HG03460 (cell line): Measurements from ENCODE around the gene NR2F1-AS1.

Experiments
- ATAC-seq: cut with Tn5 transposase; IDR thresholded peaks from one replicate; pipeline ENCODE4 v1.9.1; 2021; ENCODE audit not compliant: unreplicated experiment

The NR2F1-AS1 gene

GRCh38 chr5:93578813-93579691 lies 2.0 kb downstream of the NR2F1-AS1 start:
- ATAC-seq = no peak

GRCh38 chr5:93577854-93578812 lies 2.9 kb downstream of the NR2F1-AS1 start:
- no peak for ATAC-seq

GRCh38 chr5:93576994-93577853 lies 3.8 kb downstream of the NR2F1-AS1 start:
- ATAC-seq = no peak

- no peak for ATAC-seq
Observed at GRCh38 chr5:93575461-93576414, 5.3 kb downstream of the NR2F1-AS1 start.

- ATAC-seq = no peak
Observed at GRCh38 chr5:93574491-93575305, 6.3 kb downstream of the NR2F1-AS1 start.

GRCh38 chr5:93573354-93574351 lies 7.4 kb downstream of the NR2F1-AS1 start:
- ATAC-seq = no peak

GRCh38 chr5:93572608-93573353 lies 8.2 kb downstream of the NR2F1-AS1 start:
- ATAC-seq = no peak

GRCh38 chr5:93572101-93572607 lies 8.9 kb downstream of the NR2F1-AS1 start:
- ATAC-seq = no peak

GRCh38 chr5:93571114-93571949 lies 9.7 kb downstream of the NR2F1-AS1 start:
- no peak for ATAC-seq

GRCh38 chr5:93570294-93571113 lies 10.5 kb downstream of the NR2F1-AS1 start:
- ATAC-seq = peak; percentile 53

GRCh38 chr5:93569300-93570160 lies 11.5 kb downstream of the NR2F1-AS1 start:
- ATAC-seq = no peak

GRCh38 chr5:93567424-93567823 lies 13.6 kb downstream of the NR2F1-AS1 start:
- ATAC-seq = no peak

GRCh38 chr5:93566091-93566490 lies 14.9 kb downstream of the NR2F1-AS1 start:
- no peak for ATAC-seq

GRCh38 chr5:93557021-93557604 lies 23.9 kb downstream of the NR2F1-AS1 start:
- no peak for ATAC-seq
